ENCODE data around the gene PCMT1.
"Not testable (repeated sequence)": the region's sequence is repeated elsewhere in the genome, so short reads cannot be mapped to it uniquely, and the experiment has no call there.

PCMT1 gene

DNA sequence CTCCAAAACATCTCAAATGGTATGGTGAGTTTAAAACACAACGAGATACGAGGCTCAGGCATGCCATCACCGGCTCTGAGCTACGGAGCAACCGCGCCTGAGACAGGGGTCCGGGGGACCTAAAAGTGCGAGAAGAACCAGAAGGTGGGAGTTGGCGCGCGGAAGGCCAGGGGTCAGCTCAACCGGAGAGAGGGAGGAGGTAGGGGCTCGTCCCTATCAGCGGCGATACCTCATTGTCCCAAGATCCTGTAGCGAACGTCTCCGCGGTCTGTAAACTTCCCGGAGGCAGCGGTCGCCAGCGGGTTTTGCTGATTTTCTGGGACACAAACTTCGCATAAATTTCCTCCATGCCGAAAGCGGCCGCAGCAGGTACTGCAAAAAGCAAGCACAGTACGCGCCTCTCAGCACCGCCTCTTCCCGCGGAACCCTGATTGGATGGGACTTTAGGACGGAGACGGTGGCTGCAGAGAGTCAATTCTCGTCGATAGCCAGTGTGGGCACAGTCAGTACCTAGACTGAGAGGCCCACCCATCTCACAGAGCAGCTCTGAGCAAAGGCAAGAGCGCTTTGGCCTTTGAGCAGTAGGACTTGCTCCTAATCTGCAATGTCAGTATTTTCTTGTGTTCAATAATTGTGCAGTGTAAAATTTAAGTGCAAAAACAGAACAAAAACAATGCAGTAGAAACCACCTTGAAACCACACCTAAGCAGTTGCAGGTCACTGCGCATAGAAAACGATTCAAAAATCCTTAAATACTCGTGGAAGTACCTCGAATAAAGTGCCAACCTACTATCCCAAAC lies 3.2 kb upstream of the PCMT1 start, which contains the start of gene NUP43:
Gene NUP43, minus strand, starts transcription at position 383 of the 800 bp plus-strand sequence. Its CDS starts 34 bp downstream, at position 349.
- peak; percentile 92 for DNase-seq
- in situ Hi-C loops (cut with HindIII; ENCODE audit: low pct_ligation_motif_present, low pct_unique_long_range_greater_than_20kb, low sequenced_read_pairs), result no loop called here

DNA sequence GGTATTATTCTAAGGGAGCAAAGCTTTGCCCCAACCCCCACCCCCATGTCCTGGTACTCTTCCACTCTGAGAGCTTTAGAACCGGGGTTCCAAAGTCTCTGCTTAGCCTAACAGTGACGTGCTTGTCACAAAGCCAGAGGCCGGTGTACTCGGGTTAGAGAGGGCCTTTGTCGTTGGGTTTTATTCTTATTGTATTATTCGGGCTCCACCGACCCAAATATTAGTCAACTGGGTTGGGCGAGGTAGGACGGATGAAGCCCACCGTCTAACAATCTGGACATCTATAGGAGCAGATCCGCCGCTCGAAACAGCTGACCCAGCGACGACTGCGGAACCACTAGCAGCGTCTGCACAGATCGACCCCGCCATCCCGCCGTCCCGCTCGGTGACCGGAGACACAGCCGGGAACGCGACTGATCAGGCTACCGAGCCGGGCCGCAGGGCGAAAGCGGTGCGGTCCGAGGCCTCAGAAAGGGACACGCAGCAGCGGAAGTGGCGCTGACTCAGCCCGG lies 403 bp upstream of the PCMT1 start:
- DNase-seq; in situ Hi-C loops (cut with HindIII; ENCODE audit: low pct_ligation_motif_present, low pct_unique_long_range_greater_than_20kb, low sequenced_read_pairs): not testable (repeated sequence)

GRCh38 chr6:149750136-149750609 lies 632 bp downstream of the PCMT1 start:
- peak; percentile 48 for DNase-seq

GRCh38 chr6:149751239-149751638 lies 1.7 kb downstream of the PCMT1 start:
- no peak for DNase-seq
- in situ Hi-C loops (cut with HindIII; ENCODE audit: low pct_ligation_motif_present, low pct_unique_long_range_greater_than_20kb, low sequenced_read_pairs), result no loop called here

More at GRCh38 chr6:149750136-149750609, 632 bp downstream of the PCMT1 start:
- in situ Hi-C loops (cut with HindIII; ENCODE audit: low pct_ligation_motif_present, low pct_unique_long_range_greater_than_20kb, low sequenced_read_pairs), result no loop called here

DNA sequence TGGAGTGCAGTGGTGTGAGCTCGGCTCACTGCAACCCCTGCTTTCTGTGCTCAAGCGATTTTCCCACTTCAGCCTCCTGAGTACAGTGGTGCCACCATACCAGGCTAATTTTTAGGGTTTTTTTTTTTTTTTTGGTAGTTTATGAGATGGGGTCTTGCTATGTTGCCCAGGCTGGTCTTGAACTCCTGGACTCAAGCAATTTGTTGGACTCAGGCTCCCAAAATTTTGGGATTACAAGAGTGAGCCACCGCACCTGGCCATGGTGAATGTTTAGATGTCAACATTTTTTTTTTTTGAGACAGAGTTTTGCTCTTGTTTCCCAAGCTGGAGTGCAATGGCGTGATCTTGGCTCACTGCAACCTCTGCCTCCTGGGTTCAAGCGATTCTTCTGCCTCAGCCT lies 2.4 kb downstream of the PCMT1 start:
- DNase-seq; in situ Hi-C loops (cut with HindIII; ENCODE audit: low pct_ligation_motif_present, low pct_unique_long_range_greater_than_20kb, low sequenced_read_pairs): not testable (repeated sequence)

DNA sequence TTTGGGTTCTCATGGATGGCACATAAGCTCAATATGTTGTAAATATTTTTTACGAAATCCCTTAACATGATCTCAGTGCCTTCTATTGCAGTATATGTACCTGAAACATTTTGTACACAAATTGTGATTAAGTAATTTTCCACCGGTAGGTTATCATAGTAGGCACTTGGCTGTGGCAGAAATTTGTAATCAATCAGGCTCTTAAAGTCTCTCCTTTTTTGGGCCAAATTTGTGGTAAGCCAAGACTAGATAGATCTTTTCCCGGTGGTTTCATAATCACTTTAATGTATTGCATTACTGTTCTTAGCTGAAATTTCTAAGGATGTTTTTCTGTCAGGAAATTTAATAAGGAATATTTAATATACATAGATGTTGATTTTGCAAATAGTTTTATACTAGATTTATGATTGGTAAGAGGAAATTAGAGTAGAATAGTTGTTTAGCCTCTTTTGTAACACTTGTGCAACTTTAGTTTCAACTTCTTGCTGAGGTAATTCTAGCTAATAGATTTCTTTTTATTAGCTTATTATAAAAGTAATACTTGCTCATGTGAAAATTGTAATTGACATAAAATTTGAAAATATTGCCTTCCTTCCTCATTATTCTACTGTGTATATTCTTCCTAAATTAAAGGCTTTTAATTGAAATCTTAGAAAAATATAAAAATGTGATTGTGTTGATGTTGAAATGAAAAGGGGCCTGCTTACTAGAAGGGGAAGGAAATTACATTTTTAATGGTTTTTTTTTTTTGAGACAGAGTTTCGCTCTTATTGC lies 3.2 kb downstream of the PCMT1 start:
- DNase-seq, result no peak

GRCh38 chr6:149753374-149753637 lies 3.8 kb downstream of the PCMT1 start:
- in situ Hi-C loops (cut with HindIII; ENCODE audit: low pct_ligation_motif_present, low pct_unique_long_range_greater_than_20kb, low sequenced_read_pairs), result not testable (repeated sequence)

More for the DNA sequence above, 3.2 kb downstream of the PCMT1 start:
- in situ Hi-C loops (cut with HindIII; ENCODE audit: low pct_ligation_motif_present, low pct_unique_long_range_greater_than_20kb, low sequenced_read_pairs), result no loop called here

GRCh38 chr6:149754548-149754947 lies 5.0 kb downstream of the PCMT1 start:
- DNase-seq, result no peak
- in situ Hi-C loops (cut with HindIII; ENCODE audit: low pct_ligation_motif_present, low pct_unique_long_range_greater_than_20kb, low sequenced_read_pairs), result no loop called here

More at GRCh38 chr6:149753374-149753637, 3.8 kb downstream of the PCMT1 start:
- DNase-seq, result not testable (repeated sequence)

GRCh38 chr6:149755300-149756260 lies 6.0 kb downstream of the PCMT1 start:
- in situ Hi-C loops (cut with HindIII; ENCODE audit: low pct_ligation_motif_present, low pct_unique_long_range_greater_than_20kb, low sequenced_read_pairs), result no loop called here
- no peak for DNase-seq

DNA sequence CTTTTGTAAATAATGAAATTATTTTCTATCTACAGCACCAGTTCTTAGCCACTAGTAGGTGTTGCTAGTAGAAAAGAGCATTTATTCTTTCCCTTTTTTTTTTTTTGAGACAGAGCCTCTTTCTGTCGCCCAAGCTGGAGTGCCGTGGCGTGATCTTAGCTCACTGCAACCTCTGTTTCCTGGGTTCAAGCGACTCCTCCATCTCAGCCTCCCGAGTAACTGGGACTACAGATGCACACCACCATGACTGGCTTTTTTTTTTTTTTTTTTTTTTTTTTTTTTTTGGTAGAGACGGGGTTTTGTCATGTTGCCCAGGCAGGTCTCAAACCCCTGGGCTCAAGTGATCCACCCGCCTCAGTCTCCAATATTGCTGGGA lies 6.7 kb downstream of the PCMT1 start:
- in situ Hi-C loops (cut with HindIII; ENCODE audit: low pct_ligation_motif_present, low pct_unique_long_range_greater_than_20kb, low sequenced_read_pairs), result no loop called here
- no peak for DNase-seq

- in situ Hi-C loops (cut with HindIII; ENCODE audit: low pct_ligation_motif_present, low pct_unique_long_range_greater_than_20kb, low sequenced_read_pairs), result no loop called here
- no peak for DNase-seq
Measured at GRCh38 chr6:149761438-149761837, 11.9 kb downstream of the PCMT1 start.

- in situ Hi-C loops (cut with HindIII; ENCODE audit: low pct_ligation_motif_present, low pct_unique_long_range_greater_than_20kb, low sequenced_read_pairs), result no loop called here
- no peak for DNase-seq
Measured at GRCh38 chr6:149763866-149764265, 14.3 kb downstream of the PCMT1 start.

GRCh38 chr6:149766156-149766769 lies 16.7 kb downstream of the PCMT1 start:
- in situ Hi-C loops (cut with HindIII; ENCODE audit: low pct_ligation_motif_present, low pct_unique_long_range_greater_than_20kb, low sequenced_read_pairs), result no loop called here
- DNase-seq, result no peak

GRCh38 chr6:149769676-149770075 lies 20.1 kb downstream of the PCMT1 start:
- in situ Hi-C loops (cut with HindIII; ENCODE audit: low pct_ligation_motif_present, low pct_unique_long_range_greater_than_20kb, low sequenced_read_pairs), result no loop called here
- DNase-seq, result no peak

DNA sequence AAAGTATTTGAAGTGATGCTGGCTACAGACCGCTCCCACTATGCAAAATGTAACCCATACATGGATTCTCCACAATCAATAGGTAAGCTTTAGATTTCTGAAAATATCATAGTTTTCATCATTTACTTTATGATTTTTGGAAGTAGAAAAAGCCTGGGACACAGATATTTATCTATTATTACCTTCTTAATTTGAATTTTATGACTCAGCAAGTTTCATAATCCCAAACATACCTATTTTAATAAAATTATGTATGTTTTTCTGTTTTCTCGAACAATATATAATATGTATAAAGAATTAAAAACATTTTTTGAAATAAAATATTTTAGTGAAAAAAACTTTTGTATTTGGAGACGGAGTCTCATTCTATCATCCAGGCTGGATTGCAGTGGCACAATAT lies 21.6 kb downstream of the PCMT1 start:
- DNase-seq, result no peak
- in situ Hi-C loops (cut with HindIII; ENCODE audit: low pct_ligation_motif_present, low pct_unique_long_range_greater_than_20kb, low sequenced_read_pairs), result no loop called here

DNA sequence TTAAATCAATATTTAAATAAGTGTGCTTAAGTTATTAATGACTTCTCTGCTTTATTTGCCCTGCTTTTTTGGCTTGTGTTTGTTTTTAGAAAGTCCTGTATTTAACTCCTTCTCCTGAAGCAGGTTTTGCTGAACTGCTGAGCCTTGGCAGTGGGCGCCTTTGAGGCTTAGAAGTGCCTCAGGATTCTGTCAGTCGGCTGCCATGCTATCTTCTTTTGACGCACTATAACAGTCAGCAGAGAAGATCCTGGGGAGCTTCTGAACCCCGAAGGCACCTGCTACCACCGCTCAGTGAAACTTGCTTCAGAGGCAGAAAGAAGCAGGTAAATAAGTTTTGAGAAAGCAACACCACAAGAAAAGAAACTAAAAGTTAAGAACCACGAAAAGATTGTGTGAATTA lies 22.4 kb downstream of the PCMT1 start:
- no peak for DNase-seq
- in situ Hi-C loops (cut with HindIII; ENCODE audit: low pct_ligation_motif_present, low pct_unique_long_range_greater_than_20kb, low sequenced_read_pairs), result no loop called here

GRCh38 chr6:149777624-149778023 lies 28.1 kb downstream of the PCMT1 start:
- no peak for DNase-seq
- in situ Hi-C loops (cut with HindIII; ENCODE audit: low pct_ligation_motif_present, low pct_unique_long_range_greater_than_20kb, low sequenced_read_pairs), result no loop called here

GRCh38 chr6:149779644-149779963 lies 30.1 kb downstream of the PCMT1 start:
- in situ Hi-C loops (cut with HindIII; ENCODE audit: low pct_ligation_motif_present, low pct_unique_long_range_greater_than_20kb, low sequenced_read_pairs), result no loop called here
- no peak for DNase-seq
